Measurements from ENCODE around the gene HRH2. TPM values are rescaled to one million over a fixed set of nuclear protein-coding genes. Genes with fewer than 3 reads are reported as not detected.

Gene HRH2
- total RNA-seq, 1 experiment from 2014 or later, result 3.3 TPM

GRCh38 chr5:175695161-175696126 lies 37.6 kb downstream of the HRH2 start:
- H3K27me3 Mint-ChIP-seq (ENCODE audit: low read depth), result peaks cover 2% of the 10 kb centered on the region
- Histone ChIP-seq H4K5ac (ENCODE audit: insufficient read length, low read depth, low read length) (no peak overlapping the region), H3K9me3 (ENCODE audit: control insufficient read depth, low read depth, low read length) (no peaks in the 10 kb centered on the region), H3K27ac (ENCODE audit: insufficient read length, low read depth, low read length) (no peak overlapping the region), H3K14ac (ENCODE audit: insufficient read depth, low read length) (no peak overlapping the region), H3K4me1 (ENCODE audit: insufficient read depth, low read length) (peaks cover 3% of the 10 kb centered on the region; the same call in 1 of the 2 replicates), H3K79me1 (ENCODE audit: insufficient read depth, low read depth, low read length, poor library complexity, severe bottlenecking) (no peaks in the 10 kb centered on the region), H3K4me2 (ENCODE audit: insufficient read depth, insufficient read length, low read length) (no peak overlapping the region), H3K56ac (ENCODE audit: insufficient read length, low read depth, low read length) (no peak overlapping the region), H3T11ph (ENCODE audit: low read length) (no peak overlapping the region), H2BK20ac (ENCODE audit: low read depth, low read length, poor library complexity, severe bottlenecking) (no peak overlapping the region), H4K91ac (ENCODE audit: insufficient read length, low read depth, low read length) (no peak overlapping the region), H3K27me3 (ENCODE audit: insufficient read depth, low read length) (no peaks in the 10 kb centered on the region), H3K23ac (ENCODE audit: insufficient read length, low read depth, low read length) (no peak overlapping the region), H2AK5ac (ENCODE audit: insufficient read length, low read length) (no peak overlapping the region), H2BK120ac (ENCODE audit: low read depth, low read length, poor library complexity, severe bottlenecking) (no peak overlapping the region), H4K20me1 (ENCODE audit: control insufficient read depth, insufficient read depth, insufficient read length) (no peaks in the 10 kb centered on the region), H3K4ac (ENCODE audit: low read depth, low read length) (no peak overlapping the region), H2BK5ac (ENCODE audit: insufficient read length, low read length) (no peak overlapping the region), H2BK12ac (ENCODE audit: insufficient read length, low read depth, low read length) (no peak overlapping the region), H3K23me2 (ENCODE audit: insufficient read length, low read depth, low read length, poor library complexity, severe bottlenecking) (no peaks in the 10 kb centered on the region), H3K79me2 (ENCODE audit: insufficient read depth, low read length) (no peaks in the 10 kb centered on the region), H2BK15ac (ENCODE audit: low read depth, low read length) (no peak overlapping the region), H3K18ac (ENCODE audit: insufficient read length, low read depth, low read length) (no peak overlapping the region), H4K8ac (replicated peaks; ENCODE audit: insufficient read length, low read depth, low read length) (no peak overlapping the region), H3K9ac (ENCODE audit: extremely low read depth, insufficient read length, low read length) (no peak overlapping the region), H2AFZ (ENCODE audit: low read length) (no peak overlapping the region)
- H3K36me3 Mint-ChIP-seq (ENCODE audit: insufficient read depth in 1 of 3, low read depth in 3 of 3), result 0 out of 7 replicates have a peak, but pooled peaks cover 0 to 2% (median 0%) of the 10 kb centered on the region in 3 experiments
- no peak overlapping the region for H3K4me3 Mint-ChIP-seq
- no peak for TF ChIP-seq CTCF (conservative IDR thresholded peaks at IDR 0.05)
- H3K27ac Mint-ChIP-seq, result peak overlapping the region; percentile 5 to 46 (median 44); a peak in 3 of 7 replicates
- H3K9me3 Mint-ChIP-seq, result no peaks in the 10 kb centered on the region
- peaks cover 26 to 35% of the 10 kb centered on the region in 2 experiments for H3K4me1 Mint-ChIP-seq
- DNase-seq, result no peak
- no CpG with 5 or more reads among the region's 19 CpGs for WGBS (ENCODE audit: extremely low coverage, insufficient read length, low lambda C conversion rate)
